Thyroid gland (tissue), 4 donors: ENCODE results near the gene PDCD10.

Experiments
- POLR2A ChIP-seq, 2 donors: fragments of 450-650 bp; IDR thresholded peaks; one replicate each; pipeline ENCODE4 v1.6.1; 2017; ENCODE audit warnings: antibody characterized with exemption in 2 of 2, mild to moderate bottlenecking in 2 of 2, moderate library complexity in 1 of 2
- TF ChIP-seq, protein P1 (sequence below), 6 experiments: fragments of 200-600 bp in 3 of 6; fragments of 450-650 bp in 3 of 6; sonication (generic) in 3 of 6; IDR thresholded peaks; one replicate each; pipeline ENCODE4 v1.5.1; 2016 to 2019; ENCODE audit warnings: antibody characterized with exemption in 6 of 6, mild to moderate bottlenecking in 2 of 6, inconsistent platforms in 1 of 6, moderate library complexity in 1 of 6

- TF ChIP-seq, protein P1, sequence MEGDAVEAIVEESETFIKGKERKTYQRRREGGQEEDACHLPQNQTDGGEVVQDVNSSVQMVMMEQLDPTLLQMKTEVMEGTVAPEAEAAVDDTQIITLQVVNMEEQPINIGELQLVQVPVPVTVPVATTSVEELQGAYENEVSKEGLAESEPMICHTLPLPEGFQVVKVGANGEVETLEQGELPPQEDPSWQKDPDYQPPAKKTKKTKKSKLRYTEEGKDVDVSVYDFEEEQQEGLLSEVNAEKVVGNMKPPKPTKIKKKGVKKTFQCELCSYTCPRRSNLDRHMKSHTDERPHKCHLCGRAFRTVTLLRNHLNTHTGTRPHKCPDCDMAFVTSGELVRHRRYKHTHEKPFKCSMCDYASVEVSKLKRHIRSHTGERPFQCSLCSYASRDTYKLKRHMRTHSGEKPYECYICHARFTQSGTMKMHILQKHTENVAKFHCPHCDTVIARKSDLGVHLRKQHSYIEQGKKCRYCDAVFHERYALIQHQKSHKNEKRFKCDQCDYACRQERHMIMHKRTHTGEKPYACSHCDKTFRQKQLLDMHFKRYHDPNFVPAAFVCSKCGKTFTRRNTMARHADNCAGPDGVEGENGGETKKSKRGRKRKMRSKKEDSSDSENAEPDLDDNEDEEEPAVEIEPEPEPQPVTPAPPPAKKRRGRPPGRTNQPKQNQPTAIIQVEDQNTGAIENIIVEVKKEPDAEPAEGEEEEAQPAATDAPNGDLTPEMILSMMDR (IDR thresholded peaks at IDR 0.05), result no peak
- no peak for TF ChIP-seq POLR2A (IDR thresholded peaks at IDR 0.05)
These were observed 9.1 kb upstream of the PDCD10 start for GRCh38 chr3:167743799-167744198.
